Spleen (tissue), 7 donors: ENCODE measurements around the gene TCF7.

Source experiments
- CTCF ChIP-seq, 11 experiments: fragments of 200-600 bp in 7 of 11; fragments of 450-650 bp in 4 of 11; sonication (generic) in 4 of 11; IDR thresholded peaks in 8 of 11; conservative IDR thresholded peaks in 3 of 11; 1 replicate in 7 of 11; 2 replicates in 4 of 11; pipeline versions ENCODE4 v1.4.0 to v1.8.0; 2016 to 2021; ENCODE audit warnings: antibody characterized with exemption in 11 of 11, inconsistent platforms in 4 of 11, mild to moderate bottlenecking in 1 of 11
- POLR2AphosphoS5 ChIP-seq, 3 donors: sonication (generic); formaldehyde crosslinking; IDR thresholded peaks; one replicate each; pipeline ENCODE4 v1.5.1; 2017; ENCODE audit warnings: antibody characterized with exemption in 3 of 3
- donor health status: DM: no; HTN: no; CAD: no; lungs with moderate emphysema.
- donor health status: DM: no; HTN: no; CAD: no.
- donor health status: DM: no; HTN: no; CAD: no.

- no peak for TF ChIP-seq CTCF (IDR thresholded peaks at IDR 0.05 in 8 of 11, conservative IDR thresholded peaks at IDR 0.05 in 3 of 11)
- TF ChIP-seq POLR2AphosphoS5 (IDR thresholded peaks at IDR 0.05) = no peak
These were observed 18.4 kb upstream of the TCF7 start for GRCh38 chr5:134095887-134096589.
